H1 (cell line): ENCODE data around the gene PDE9A. TPM values are rescaled to one million over a fixed set of nuclear protein-coding genes. Genes with fewer than 3 reads are reported as not detected.

Source experiments
- CTCF ChIA-PET: fragments of 300-600 bp; sonication (Branson Sonifier 250); formaldehyde crosslinking; loops from one replicate; lab custom pipeline; 2021; ENCODE audit not compliant: partially characterized antibody; lab: Charles Lee
- POLR2A ChIA-PET: fragments of 300-600 bp; sonication (Branson Sonifier 250); formaldehyde crosslinking; loops from one replicate; lab custom pipeline; 2021; ENCODE audit warnings: inconsistent platforms; ENCODE audit not compliant: partially characterized antibody; lab: Charles Lee
- DNase-seq, 2 experiments: peaks; one replicate each; pipeline versions ENCODE4 v3.0.0 to v3.0.0-alpha.2; 2010 to 2022; ENCODE audit warnings: low spot score in 2 of 2, low read depth in 1 of 2, mixed read lengths in 1 of 2
- FAIRE-seq: peaks from 2 replicates; lab custom pipeline; 2011; peaks lifted over from hg19 to GRCh38; lab: Jason Lieb, UNC
- H2AFZ ChIP-seq: 2 replicates; pipeline ENCODE4 v1.8.1; 2012; ENCODE audit warnings: low read length, inconsistent platforms
- H2AK5ac ChIP-seq: 2 replicates; pipeline ENCODE4 v1.6.1; 2013; ENCODE audit warnings: low read depth, low read length
- H2BK120ac ChIP-seq: replicated peaks from 2 replicates; pipeline ENCODE3; 2013; ENCODE audit warnings: low read depth, low read length, inconsistent platforms
- H2BK12ac ChIP-seq: 2 replicates; pipeline ENCODE4 v1.6.1; 2013; ENCODE audit warnings: low read depth, low read length
- H2BK15ac ChIP-seq: 2 replicates; pipeline ENCODE4 v1.6.1; 2013; ENCODE audit warnings: low read length
- H2BK20ac ChIP-seq: 2 replicates; pipeline ENCODE4 v1.6.1; 2013; ENCODE audit warnings: low read length
- H2BK5ac ChIP-seq: 2 replicates; pipeline ENCODE4 v1.6.1; 2013; ENCODE audit warnings: low read depth, low read length
- H3K14ac ChIP-seq: 2 replicates; pipeline ENCODE4 v1.6.1; 2013; ENCODE audit warnings: inconsistent platforms; ENCODE audit not compliant: insufficient read length
- H3K18ac ChIP-seq: 2 replicates; pipeline ENCODE4 v1.6.1; 2013; ENCODE audit warnings: low read length; ENCODE audit errors: extremely low read depth
- H3K23ac ChIP-seq: 2 replicates; pipeline ENCODE4 v1.6.1; 2013; ENCODE audit warnings: inconsistent platforms; ENCODE audit not compliant: insufficient read length
- H3K23me2 ChIP-seq: 2 replicates; pipeline ENCODE4 v1.6.1; 2013; ENCODE audit warnings: low read depth, low read length
- H3K27ac ChIP-seq: 2 replicates; pipeline ENCODE4 v1.6.1; 2011; ENCODE audit warnings: low read depth, low read length, inconsistent platforms
- H3K27me3 ChIP-seq, 4 experiments: replicated peaks in 1 of 4; 1 replicate in 1 of 4; 2 replicates in 3 of 4; pipeline versions ENCODE4 v1.6.1 to v1.8.1; 2011 to 2013; ENCODE audit warnings: low read length in 3 of 4, mild to moderate bottlenecking in 3 of 4, inconsistent platforms in 2 of 4, mixed read lengths in 2 of 4, moderate library complexity in 1 of 4; ENCODE audit not compliant: control insufficient read depth in 3 of 4, insufficient read depth in 3 of 4; ENCODE audit errors: extremely low read depth in 1 of 4
- H3K36me3 ChIP-seq, 4 experiments: 2 replicates each; pipeline versions ENCODE4 v1.6.1 to v1.8.1; 2011 to 2013; ENCODE audit warnings: mild to moderate bottlenecking in 4 of 4, low read length in 3 of 4, moderate library complexity in 2 of 4, control low read depth in 1 of 4, inconsistent platforms in 1 of 4; ENCODE audit not compliant: insufficient read depth in 4 of 4, control insufficient read depth in 2 of 4
- H3K4ac ChIP-seq: replicated peaks from 2 replicates; pipeline ENCODE3; 2013; ENCODE audit warnings: low read length, low read depth, mixed read lengths, inconsistent platforms; ENCODE audit not compliant: insufficient read length
- H3K4me1 ChIP-seq, 4 experiments: replicated peaks in 1 of 4; 1 replicate in 1 of 4; 2 replicates in 3 of 4; pipeline versions ENCODE4 v1.6.1 to v1.8.1; 2011 to 2013; ENCODE audit warnings: low read length in 3 of 4, inconsistent platforms in 2 of 4, mixed read lengths in 1 of 4; ENCODE audit not compliant: insufficient read depth in 4 of 4, control insufficient read depth in 3 of 4
- H3K4me2 ChIP-seq, 2 experiments: 2 replicates each; pipeline versions ENCODE4 v1.6.1 to v1.8.1; 2011 to 2013; ENCODE audit warnings: low read depth in 2 of 2, low read length in 2 of 2, control low read depth in 1 of 2, inconsistent platforms in 1 of 2, mild to moderate bottlenecking in 1 of 2; ENCODE audit not compliant: insufficient read depth in 1 of 2
- H3K4me3 ChIP-seq, 4 experiments: fragments of 200-600, 300-600 bp in 1 of 4; sonication (generic), shearing (Covaris generic), sonication (Bioruptor Twin) in 1 of 4; 2 replicates each; pipeline versions ENCODE4 v1.5.1 to v1.8.1; 2011 to 2016; ENCODE audit warnings: low read length in 4 of 4, low read depth in 3 of 4, control low read depth in 2 of 4, inconsistent platforms in 2 of 4, mild to moderate bottlenecking in 2 of 4, mixed read lengths in 1 of 4, moderate library complexity in 1 of 4; ENCODE audit not compliant: insufficient read depth in 2 of 4; ENCODE audit errors: extremely low read depth in 1 of 4
- H3K56ac ChIP-seq: replicated peaks from 2 replicates; pipeline ENCODE3; 2013; ENCODE audit warnings: low read depth, mild to moderate bottlenecking, mixed read lengths, low read length, inconsistent platforms; ENCODE audit not compliant: insufficient read length
- H3K79me1 ChIP-seq: 2 replicates; pipeline ENCODE4 v1.6.1; 2013; ENCODE audit warnings: low read depth, low read length, control low read depth
- H3K79me2 ChIP-seq, 2 experiments: 2 replicates each; pipeline versions ENCODE4 v1.6.1 to v1.8.1; 2012 to 2013; ENCODE audit warnings: low read length in 2 of 2, mild to moderate bottlenecking in 2 of 2, inconsistent platforms in 1 of 2; ENCODE audit not compliant: insufficient read depth in 2 of 2, control insufficient read depth in 1 of 2
- H3K9ac ChIP-seq, 4 experiments: replicated peaks in 1 of 4; 1 replicate in 1 of 4; 2 replicates in 3 of 4; pipeline versions ENCODE4 v1.6.1 to v1.8.1; 2011 to 2013; ENCODE audit warnings: low read depth in 3 of 4, low read length in 3 of 4, control low read depth in 2 of 4, mild to moderate bottlenecking in 2 of 4, moderate library complexity in 2 of 4, inconsistent platforms in 1 of 4; ENCODE audit errors: extremely low read depth in 1 of 4
- H3K9me3 ChIP-seq, 2 experiments: 2 replicates each; pipeline versions ENCODE4 v1.6.1 to v1.8.1; 2012 to 2013; ENCODE audit warnings: mild to moderate bottlenecking in 2 of 2, moderate library complexity in 2 of 2, control low read depth in 1 of 2, inconsistent platforms in 1 of 2, low read depth in 1 of 2, low read length in 1 of 2, mixed read lengths in 1 of 2; ENCODE audit not compliant: insufficient read depth in 2 of 2
- H4K20me1 ChIP-seq, 2 experiments: replicated peaks in 1 of 2; 2 replicates each; pipeline versions ENCODE3 to v1.8.1; 2011 to 2013; ENCODE audit warnings: inconsistent platforms in 2 of 2, low read length in 2 of 2, mild to moderate bottlenecking in 1 of 2; ENCODE audit not compliant: insufficient read depth in 2 of 2, control insufficient read depth in 1 of 2
- H4K5ac ChIP-seq: 2 replicates; pipeline ENCODE4 v1.6.1; 2013; ENCODE audit warnings: low read length, low read depth, mixed read lengths, inconsistent platforms; ENCODE audit not compliant: insufficient read length
- H4K8ac ChIP-seq: 2 replicates; pipeline ENCODE4 v1.8.0; 2013; ENCODE audit warnings: mild to moderate bottlenecking, moderate library complexity, low read length, inconsistent platforms; ENCODE audit not compliant: insufficient read depth; ENCODE audit errors: extremely low read depth
- H4K91ac ChIP-seq: replicated peaks from 2 replicates; pipeline ENCODE3; 2013; ENCODE audit warnings: low read length, mixed read lengths, inconsistent platforms; ENCODE audit not compliant: insufficient read length
- ASH2L ChIP-seq: fragments of 200-600, 300-600 bp; sonication (generic); IDR thresholded peaks from one replicate; pipeline ENCODE4 v1.7.1; 2017; ENCODE audit warnings: low read length
- CREB1 ChIP-seq: IDR thresholded peaks from 2 replicates; pipeline ENCODE4 v1.6.1; 2012; ENCODE audit warnings: inconsistent platforms
- EZH2 ChIP-seq: fragments of 200-600 bp; sonication (generic); IDR thresholded peaks from 2 replicates; pipeline ENCODE4 v1.7.1; 2012; ENCODE audit warnings: low read depth, mild to moderate bottlenecking, moderate library complexity, low read length, inconsistent platforms; ENCODE audit not compliant: severe bottlenecking
- GABPA ChIP-seq: IDR thresholded peaks from 2 replicates; pipeline ENCODE4 v1.6.1; 2011; ENCODE audit warnings: mild to moderate bottlenecking, low read length, moderate library complexity, borderline replicate concordance; ENCODE audit not compliant: insufficient read depth
- KDM1A ChIP-seq: fragments of 200-600, 300-600 bp; sonication (generic); IDR thresholded peaks from 2 replicates; pipeline ENCODE4 v1.7.1; 2016; ENCODE audit warnings: mild to moderate bottlenecking, low read length, borderline replicate concordance
- KDM5A ChIP-seq: fragments of 200-600 bp; IDR thresholded peaks from 2 replicates; pipeline ENCODE4 v1.7.1; 2012; ENCODE audit warnings: mild to moderate bottlenecking, low read length, inconsistent platforms, mixed read lengths
- NRF1 ChIP-seq: IDR thresholded peaks from 2 replicates; pipeline ENCODE4 v1.6.1; 2011; ENCODE audit warnings: mild to moderate bottlenecking, low read depth, low read length, improper control_type of control experiment
- POLR2A ChIP-seq, 2 experiments: IDR thresholded peaks; 1 replicate in 1 of 2; 2 replicates in 1 of 2; pipeline ENCODE4 v1.6.1; 2011; ENCODE audit warnings: low read depth in 2 of 2, low read length in 2 of 2, mild to moderate bottlenecking in 2 of 2; ENCODE audit errors: control extremely low read depth in 1 of 2
- RAD21 ChIP-seq, 2 experiments: IDR thresholded peaks in 1 of 2; conservative IDR thresholded peaks in 1 of 2; 2 replicates each; pipeline ENCODE4 v1.6.1; 2011; ENCODE audit warnings: low read depth in 2 of 2, low read length in 2 of 2, improper control_type of control experiment in 1 of 2, inconsistent platforms in 1 of 2, mild to moderate bottlenecking in 1 of 2, moderate library complexity in 1 of 2
- RXRA ChIP-seq: IDR thresholded peaks from 2 replicates; pipeline ENCODE4 v1.6.1; 2011; ENCODE audit warnings: low read depth, mild to moderate bottlenecking, low read length, moderate library complexity; ENCODE audit not compliant: insufficient read depth
- SIRT6 ChIP-seq: IDR thresholded peaks from one replicate; pipeline ENCODE4 v1.7.1; 2012; ENCODE audit warnings: low read length, inconsistent platforms
- SIX5 ChIP-seq: IDR thresholded peaks from 2 replicates; pipeline ENCODE4 v1.6.1; 2011; ENCODE audit warnings: mild to moderate bottlenecking, low read depth, low read length
- WGBS, 2 experiments: shearing (Covaris generic) in 1 of 2; methylation state at CpG; one replicate each; pipeline versions ENCODE4 v1.1.6 to v1.1.7; 2013 to 2015; ENCODE audit warnings: low lambda C conversion rate in 2 of 2, mixed read lengths in 2 of 2, inconsistent platforms in 1 of 2, low coverage in 1 of 2, missing lambda C conversion rate in 1 of 2; ENCODE audit not compliant: insufficient replicate concordance in 2 of 2, insufficient coverage in 1 of 2, insufficient read length in 1 of 2; ENCODE audit errors: extremely low coverage in 1 of 2, missing lambda C conversion rate in 1 of 2; 5-methylcytosine and 5-hydroxymethylcytosine counted together
- polyA plus RNA-seq, 7 experiments: library from polyadenylated mRNA; depleted of rRNA in 3 of 7; stranded (reverse) in 5 of 7; unstranded in 2 of 7; fragments of >200 nt in 5 of 7; fragments of 200-250 nt in 2 of 7; gene quantifications; 1 replicate in 5 of 7; 2 replicates in 1 of 7; 4 replicates in 1 of 7; pipeline versions ENCODE4 v1.2.1 to v1.2.3, GENCODE V29; 2011 to 2013; ENCODE audit warnings: missing spikeins in 2 of 7, mixed read lengths in 2 of 7
- total RNA-seq: library from RNA; stranded (reverse); fragmentation: NEBNext Ultra II Directional; extraction: Animal tissue kit (Norgen Biotek cat#: 25700); gene quantifications from 2 replicates; pipeline ENCODE4 v1.2.1, GENCODE V29; 2021
- TF ChIP-seq, protein P1 (sequence below): IDR thresholded peaks from 2 replicates; pipeline ENCODE4 v1.6.1; 2012; ENCODE audit warnings: inconsistent platforms

PDE9A gene
- total and polyA plus RNA-seq, 2 of the 8 experiments (the other 6 are each of a cell fraction or from before 2014, with no cell fraction given), result 39.2 to 45.9 TPM

DNA sequence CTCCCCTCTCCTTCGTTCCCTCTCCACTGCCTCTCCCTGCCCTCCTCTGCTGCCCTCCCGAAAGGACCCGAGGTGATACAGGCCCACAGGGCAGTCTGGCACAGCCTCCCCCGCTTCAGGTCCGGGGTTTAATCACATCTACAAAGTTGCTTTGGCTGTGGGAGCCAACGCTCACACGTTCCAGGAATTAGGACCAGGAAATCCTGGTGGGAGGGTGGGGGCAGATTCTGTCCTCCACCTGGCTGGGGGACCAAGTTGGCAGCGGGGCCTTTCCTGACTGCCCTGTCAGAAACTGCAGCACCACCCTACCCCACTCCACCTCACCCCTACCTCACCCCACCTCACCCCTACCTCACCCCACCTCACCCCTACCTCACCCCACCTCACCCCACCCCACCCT is 130.9 kb downstream of the PDE9A start:
- Histone ChIP-seq H3K79me1 (no peaks in the 10 kb centered on the region), H2BK120ac (peak overlapping the region; percentile 7), H2BK20ac (peak overlapping the region; percentile 100), H3K14ac (no peak overlapping the region), H3K23me2 (peaks cover 14% of the 10 kb centered on the region), H4K5ac (no peak overlapping the region), H3K36me3 (no peaks in the 10 kb centered on the region), H3K79me2 (no peaks in the 10 kb centered on the region), H2AFZ (peak overlapping the region; percentile 74; the same call in 1 of the 2 replicates), H2BK12ac (peak overlapping the region; percentile 100), H3K9ac (no peak overlapping the region), H3K27me3 (peaks cover 0 to 26% (median 10%) of the 10 kb centered on the region in 4 experiments; a peak in 5 of 7 replicates), H4K20me1 (no peaks in the 10 kb centered on the region), H3K4ac (no peak overlapping the region), H2BK15ac (peak overlapping the region; percentile 31; the same call in 1 of the 2 replicates), H3K18ac (peak overlapping the region; percentile 71), H3K56ac (no peak overlapping the region), H3K23ac (no peak overlapping the region), H3K4me2 (peak overlapping the region in 1 of 2 experiments; percentile 46; a peak in 1 of 4 replicates), H2BK5ac (peak overlapping the region; percentile 83; the same call in 1 of the 2 replicates), H4K91ac (peak overlapping the region; percentile 45), H3K4me3 (no peak overlapping the region), H2AK5ac (peak overlapping the region; percentile 65; the same call in 1 of the 2 replicates), H3K9me3 (peaks cover 0 to 4% of the 10 kb centered on the region in 2 experiments; a peak in 3 of 4 replicates), H4K8ac (peak overlapping the region; percentile 26; the same call in 1 of the 2 replicates), H3K4me1 (peaks cover 9 to 29% (median 21%) of the 10 kb centered on the region in 4 experiments), H3K27ac (no peak overlapping the region)
- FAIRE-seq, result no peak
- CTCF ChIA-PET, result interaction anchor here (0.6 to 1.2 kb wide), 2 partner anchors 191 to 832 kb away, joined by 3 to 4 read pairs; no protein-coding TSS in a partner anchor
- WGBS, 2 experiments, result 84% methylated on average over 7 of the region's 8 CpGs; no CpG with 5 or more reads in 1 of the 2 experiments
- POLR2A ChIA-PET, result interaction anchor here (0.7 to 5.3 kb wide), 5 partner anchors 11 to 43 kb away, joined by 5 to 27 read pairs (median 7); no protein-coding TSS in a partner anchor
- DNase-seq, result no peak
- TF ChIP-seq NRF1 (no peak), ASH2L (no peak), SIX5 (no peak), RAD21 (IDR thresholded peaks at IDR 0.05 in 1 of 2, conservative IDR thresholded peaks at IDR 0.05 in 1 of 2; ENCODE audit: low read depth in 2 of 2, low read length in 2 of 2) (no peak), SIRT6 (no peak), EZH2 (no peak), CREB1 (no peak), KDM5A (no peak), GABPA (no peak), KDM1A (no peak), RXRA (no peak), POLR2A (IDR thresholded peaks at IDR 0.05; ENCODE audit: control extremely low read depth in 1 of 2, low read depth in 2 of 2, low read length in 2 of 2) (no peak)
- TF ChIP-seq, protein P1, sequence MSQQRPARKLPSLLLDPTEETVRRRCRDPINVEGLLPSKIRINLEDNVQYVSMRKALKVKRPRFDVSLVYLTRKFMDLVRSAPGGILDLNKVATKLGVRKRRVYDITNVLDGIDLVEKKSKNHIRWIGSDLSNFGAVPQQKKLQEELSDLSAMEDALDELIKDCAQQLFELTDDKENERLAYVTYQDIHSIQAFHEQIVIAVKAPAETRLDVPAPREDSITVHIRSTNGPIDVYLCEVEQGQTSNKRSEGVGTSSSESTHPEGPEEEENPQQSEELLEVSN, result no peak
